ENCODE results near the gene ADAMTSL4. TPM values are rescaled to one million over a fixed set of nuclear protein-coding genes. Genes with fewer than 3 reads are reported as not detected.

ADAMTSL4 gene
- total RNA-seq, 1 experiment from 2014 or later, result 9.5 TPM

GRCh38 chr1:150548324-150548631, 930 bp upstream of the ADAMTSL4 start:
- in situ Hi-C loops (cut with HindIII; ENCODE audit: low pct_unique_long_range_greater_than_20kb, low sequenced_read_pairs), result no loop called here

GRCh38 chr1:150549496-150550221, 451 bp downstream of the ADAMTSL4 start:
- POLR2A ChIA-PET, result no interaction called here
- BruUV-seq (replicated peaks), result no TSS peak
- no peaks in the 10 kb centered on the region for H3K27me3 ChIP-seq (ENCODE audit: control insufficient read depth, insufficient read depth, low read length)
- DNase-seq (ENCODE audit: low read depth, low spot score) (no peak), ATAC-seq (peak; percentile 29)
- peak overlapping the region; percentile 80 for H3K27ac ChIP-seq (ENCODE audit: low read length)
- CTCF ChIA-PET, result no interaction called here
- H3K36me3 ChIP-seq (ENCODE audit: control insufficient read depth, insufficient read depth, low read length), result no peaks in the 10 kb centered on the region
- intact Hi-C loops (cut with micrococcal nuclease; ENCODE audit: unreplicated experiment), result no loop called here
- in situ Hi-C loops (cut with HindIII; ENCODE audit: low pct_unique_long_range_greater_than_20kb, low sequenced_read_pairs), result no loop called here
- peak overlapping the region; percentile 56 to 73 for H3K4me3 ChIP-seq (ENCODE audit: low read depth in 2 of 2, low read length in 2 of 2)
- H3K4me1 ChIP-seq (ENCODE audit: control insufficient read depth, insufficient read depth, low read length), result peaks cover 27% of the 10 kb centered on the region
- TF ChIP-seq SIN3A (IDR thresholded peaks at IDR 0.05; ENCODE audit: borderline replicate concordance, insufficient read depth, low read depth, low read length), result 0 out of 2 replicates have a peak, but pooled peaks have one; percentile 59
- TF ChIP-seq, protein P1, sequence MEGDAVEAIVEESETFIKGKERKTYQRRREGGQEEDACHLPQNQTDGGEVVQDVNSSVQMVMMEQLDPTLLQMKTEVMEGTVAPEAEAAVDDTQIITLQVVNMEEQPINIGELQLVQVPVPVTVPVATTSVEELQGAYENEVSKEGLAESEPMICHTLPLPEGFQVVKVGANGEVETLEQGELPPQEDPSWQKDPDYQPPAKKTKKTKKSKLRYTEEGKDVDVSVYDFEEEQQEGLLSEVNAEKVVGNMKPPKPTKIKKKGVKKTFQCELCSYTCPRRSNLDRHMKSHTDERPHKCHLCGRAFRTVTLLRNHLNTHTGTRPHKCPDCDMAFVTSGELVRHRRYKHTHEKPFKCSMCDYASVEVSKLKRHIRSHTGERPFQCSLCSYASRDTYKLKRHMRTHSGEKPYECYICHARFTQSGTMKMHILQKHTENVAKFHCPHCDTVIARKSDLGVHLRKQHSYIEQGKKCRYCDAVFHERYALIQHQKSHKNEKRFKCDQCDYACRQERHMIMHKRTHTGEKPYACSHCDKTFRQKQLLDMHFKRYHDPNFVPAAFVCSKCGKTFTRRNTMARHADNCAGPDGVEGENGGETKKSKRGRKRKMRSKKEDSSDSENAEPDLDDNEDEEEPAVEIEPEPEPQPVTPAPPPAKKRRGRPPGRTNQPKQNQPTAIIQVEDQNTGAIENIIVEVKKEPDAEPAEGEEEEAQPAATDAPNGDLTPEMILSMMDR (IDR thresholded peaks at IDR 0.05), result no peak
- no peaks in the 10 kb centered on the region for H3K9me3 ChIP-seq (ENCODE audit: control insufficient read depth, insufficient read depth, low read depth, low read length)

More at GRCh38 chr1:150548324-150548631, 930 bp upstream of the ADAMTSL4 start:
- H3K27ac ChIP-seq (ENCODE audit: low read length), result peak overlapping the region; percentile 54
- no TSS peak for BruUV-seq (replicated peaks)
- CTCF ChIA-PET, result interaction anchor here (0.6 to 1.4 kb wide), 4 partner anchors 13 to 600 kb away, joined by 3 to 12 read pairs (median 4); no protein-coding TSS in a partner anchor
- no peak for TF ChIP-seq POLR2AphosphoS5 (IDR thresholded peaks at IDR 0.05; ENCODE audit: low read depth, low read length)
- TF ChIP-seq, protein P2, sequence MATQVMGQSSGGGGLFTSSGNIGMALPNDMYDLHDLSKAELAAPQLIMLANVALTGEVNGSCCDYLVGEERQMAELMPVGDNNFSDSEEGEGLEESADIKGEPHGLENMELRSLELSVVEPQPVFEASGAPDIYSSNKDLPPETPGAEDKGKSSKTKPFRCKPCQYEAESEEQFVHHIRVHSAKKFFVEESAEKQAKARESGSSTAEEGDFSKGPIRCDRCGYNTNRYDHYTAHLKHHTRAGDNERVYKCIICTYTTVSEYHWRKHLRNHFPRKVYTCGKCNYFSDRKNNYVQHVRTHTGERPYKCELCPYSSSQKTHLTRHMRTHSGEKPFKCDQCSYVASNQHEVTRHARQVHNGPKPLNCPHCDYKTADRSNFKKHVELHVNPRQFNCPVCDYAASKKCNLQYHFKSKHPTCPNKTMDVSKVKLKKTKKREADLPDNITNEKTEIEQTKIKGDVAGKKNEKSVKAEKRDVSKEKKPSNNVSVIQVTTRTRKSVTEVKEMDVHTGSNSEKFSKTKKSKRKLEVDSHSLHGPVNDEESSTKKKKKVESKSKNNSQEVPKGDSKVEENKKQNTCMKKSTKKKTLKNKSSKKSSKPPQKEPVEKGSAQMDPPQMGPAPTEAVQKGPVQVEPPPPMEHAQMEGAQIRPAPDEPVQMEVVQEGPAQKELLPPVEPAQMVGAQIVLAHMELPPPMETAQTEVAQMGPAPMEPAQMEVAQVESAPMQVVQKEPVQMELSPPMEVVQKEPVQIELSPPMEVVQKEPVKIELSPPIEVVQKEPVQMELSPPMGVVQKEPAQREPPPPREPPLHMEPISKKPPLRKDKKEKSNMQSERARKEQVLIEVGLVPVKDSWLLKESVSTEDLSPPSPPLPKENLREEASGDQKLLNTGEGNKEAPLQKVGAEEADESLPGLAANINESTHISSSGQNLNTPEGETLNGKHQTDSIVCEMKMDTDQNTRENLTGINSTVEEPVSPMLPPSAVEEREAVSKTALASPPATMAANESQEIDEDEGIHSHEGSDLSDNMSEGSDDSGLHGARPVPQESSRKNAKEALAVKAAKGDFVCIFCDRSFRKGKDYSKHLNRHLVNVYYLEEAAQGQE (IDR thresholded peaks at IDR 0.05; ENCODE audit: insufficient read depth in 1 of 2, low read depth in 2 of 2, low read length in 1 of 2), result no peak
- TF ChIP-seq, protein P1 (IDR thresholded peaks at IDR 0.05), result no peak
- TF ChIP-seq SIN3A (IDR thresholded peaks at IDR 0.05; ENCODE audit: borderline replicate concordance, insufficient read depth, low read depth, low read length), result no peak
- no peak for TF ChIP-seq TCF7L2 (IDR thresholded peaks at IDR 0.05; ENCODE audit: low read depth, low read length)
- POLR2A ChIA-PET, result interaction anchor here (0.5 kb wide), 1 partner anchor 527 kb away, joined by 3 read pairs; no protein-coding TSS in a partner anchor
- no peaks in the 10 kb centered on the region for H3K9me3 ChIP-seq (ENCODE audit: control insufficient read depth, insufficient read depth, low read depth, low read length)
- H3K27me3 ChIP-seq (ENCODE audit: control insufficient read depth, insufficient read depth, low read length), result no peaks in the 10 kb centered on the region
- intact Hi-C loops (cut with micrococcal nuclease; ENCODE audit: unreplicated experiment), result no loop called here
- H3K4me3 ChIP-seq (ENCODE audit: low read depth in 2 of 2, low read length in 2 of 2), result peak overlapping the region; percentile 56 to 73
- peaks cover 27% of the 10 kb centered on the region for H3K4me1 ChIP-seq (ENCODE audit: control insufficient read depth, insufficient read depth, low read length)
- ATAC-seq (no peak), DNase-seq (ENCODE audit: low read depth, low spot score) (no peak)
- no peaks in the 10 kb centered on the region for H3K36me3 ChIP-seq (ENCODE audit: control insufficient read depth, insufficient read depth, low read length)

Measured in Panc1 (cell line).